HG02973 (cell line): ENCODE measurements around the gene ANK3.

Source experiments
- ATAC-seq: cut with Tn5 transposase; IDR thresholded peaks from one replicate; pipeline ENCODE4 v1.9.1; 2021; ENCODE audit warnings: moderate library complexity; ENCODE audit not compliant: unreplicated experiment

ANK3 gene

GRCh38 chr10:60107308-60107976, 282.2 kb downstream of the ANK3 start:
- no peak for ATAC-seq

GRCh38 chr10:60105295-60105695, 284.4 kb downstream of the ANK3 start:
- ATAC-seq: no peak

GRCh38 chr10:60101821-60102220, 287.9 kb downstream of the ANK3 start:
- ATAC-seq: no peak

GRCh38 chr10:60099998-60100747, 289.5 kb downstream of the ANK3 start:
- ATAC-seq: no peak

DNA sequence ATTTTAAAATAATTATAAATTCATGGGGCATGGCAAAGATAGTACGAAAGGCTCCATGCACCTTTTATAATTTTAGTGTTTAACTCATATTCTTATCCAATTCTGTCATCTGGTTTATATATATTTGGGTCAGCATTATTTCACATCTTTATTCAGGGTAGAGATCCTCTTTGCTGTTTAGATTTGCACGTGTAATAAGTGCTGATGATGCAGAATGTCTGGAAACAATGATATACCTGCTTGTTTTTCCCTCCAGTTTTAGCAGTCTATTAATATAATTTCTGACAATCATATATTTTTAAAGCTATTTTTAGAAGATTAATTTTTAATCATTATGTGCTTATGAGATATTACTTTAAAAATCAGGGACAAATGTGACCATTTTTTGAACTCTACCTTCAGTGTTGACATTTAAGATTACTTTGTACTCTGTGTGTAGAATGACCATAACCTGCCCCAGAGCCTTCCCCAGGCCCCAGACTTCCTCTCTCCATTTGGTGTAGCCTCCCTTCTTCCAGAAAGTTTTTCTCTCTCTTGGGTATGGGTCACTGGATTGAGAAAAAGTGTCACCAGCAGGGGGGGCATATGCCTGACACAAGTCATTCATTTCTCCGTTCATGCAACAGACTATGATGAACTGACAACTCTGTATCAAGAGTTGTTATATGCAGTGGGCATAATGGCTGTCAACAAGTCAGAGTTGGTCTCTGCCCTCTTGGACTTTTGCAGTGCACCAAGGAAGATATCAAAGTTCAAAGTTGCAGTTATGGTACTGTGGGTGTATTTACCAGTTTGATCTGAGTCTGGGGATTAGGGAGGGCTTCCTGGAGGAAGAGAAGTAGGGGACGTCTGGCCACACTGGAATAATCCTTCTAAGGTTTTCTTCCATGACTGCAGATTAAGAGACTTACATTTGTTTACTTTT, 290.7 kb downstream of the ANK3 start:
- no peak for ATAC-seq

DNA sequence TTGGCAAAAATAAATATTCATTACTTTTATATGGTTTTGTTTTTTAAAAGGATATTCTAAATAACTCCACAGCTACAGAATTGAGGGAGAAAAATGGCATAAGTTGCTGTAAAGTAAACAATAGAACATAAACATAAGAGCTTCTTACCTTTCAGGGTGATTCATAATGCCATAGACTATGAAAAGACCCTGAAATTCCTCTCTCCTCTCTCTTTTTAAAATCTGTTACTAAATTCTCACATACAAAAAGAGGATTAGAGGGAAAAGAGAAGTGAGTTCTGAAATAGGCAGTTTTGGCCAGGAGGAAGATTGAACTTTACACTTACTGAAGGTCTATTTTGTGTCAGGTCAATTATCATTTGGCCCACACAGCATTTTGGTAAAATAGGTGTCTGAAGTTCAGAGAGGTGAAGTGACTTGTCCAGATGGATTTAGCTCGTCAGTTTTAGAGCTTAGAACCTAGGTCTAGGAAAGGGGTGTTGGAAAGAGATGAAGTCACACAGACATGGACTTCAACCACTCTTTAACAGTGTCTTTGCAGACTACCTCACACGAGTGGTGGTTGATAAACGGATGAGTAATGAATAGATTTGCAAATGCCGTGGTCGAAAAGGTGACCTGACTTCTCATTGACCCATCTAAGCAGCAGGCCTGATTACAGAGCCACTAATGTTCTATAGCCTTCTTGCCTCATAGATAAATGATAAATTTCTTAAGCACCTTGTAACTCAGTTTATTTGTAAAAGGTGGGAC, 292.7 kb downstream of the ANK3 start:
- peak; percentile 80 for ATAC-seq

GRCh38 chr10:60093317-60093716, 296.4 kb downstream of the ANK3 start:
- no peak for ATAC-seq

DNA sequence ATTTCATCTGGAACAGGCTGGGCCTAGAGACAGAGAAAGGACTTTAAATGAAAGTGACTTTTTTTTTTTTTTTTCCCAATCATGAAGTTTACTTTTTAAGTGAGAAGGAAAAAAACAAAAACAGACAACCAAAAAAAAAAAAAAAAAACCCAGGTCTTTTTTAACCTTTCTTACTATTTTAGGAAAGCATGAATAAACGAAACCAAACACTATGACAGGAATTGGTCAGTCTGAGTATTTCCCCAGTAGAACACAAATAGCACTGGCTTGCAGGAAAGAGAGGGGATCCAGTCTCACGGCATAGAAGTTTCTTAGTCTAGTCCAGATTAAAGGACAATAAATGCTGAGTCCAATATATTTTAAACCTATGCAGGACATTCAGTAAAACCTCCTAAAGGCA, 302.8 kb downstream of the ANK3 start:
- peak; percentile 82 for ATAC-seq

DNA sequence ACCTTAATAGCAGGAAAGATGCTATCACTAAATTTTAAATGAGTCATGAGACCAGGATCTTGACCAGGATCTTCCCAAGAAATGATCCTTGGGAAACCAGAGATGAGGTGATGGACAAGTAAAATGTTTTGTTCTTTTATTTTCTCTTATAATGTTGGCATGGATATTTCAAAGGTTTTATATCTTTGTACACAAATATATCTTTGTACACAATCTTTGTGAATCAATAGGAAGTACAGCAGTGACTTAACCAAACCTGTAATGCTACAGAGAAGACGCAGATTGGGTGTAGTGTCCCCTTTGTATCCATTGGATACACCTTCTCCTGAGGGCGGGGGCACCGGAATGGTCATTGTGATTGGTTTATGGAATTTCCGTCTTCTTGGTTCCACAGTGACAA, 303.3 kb downstream of the ANK3 start:
- no peak for ATAC-seq

DNA sequence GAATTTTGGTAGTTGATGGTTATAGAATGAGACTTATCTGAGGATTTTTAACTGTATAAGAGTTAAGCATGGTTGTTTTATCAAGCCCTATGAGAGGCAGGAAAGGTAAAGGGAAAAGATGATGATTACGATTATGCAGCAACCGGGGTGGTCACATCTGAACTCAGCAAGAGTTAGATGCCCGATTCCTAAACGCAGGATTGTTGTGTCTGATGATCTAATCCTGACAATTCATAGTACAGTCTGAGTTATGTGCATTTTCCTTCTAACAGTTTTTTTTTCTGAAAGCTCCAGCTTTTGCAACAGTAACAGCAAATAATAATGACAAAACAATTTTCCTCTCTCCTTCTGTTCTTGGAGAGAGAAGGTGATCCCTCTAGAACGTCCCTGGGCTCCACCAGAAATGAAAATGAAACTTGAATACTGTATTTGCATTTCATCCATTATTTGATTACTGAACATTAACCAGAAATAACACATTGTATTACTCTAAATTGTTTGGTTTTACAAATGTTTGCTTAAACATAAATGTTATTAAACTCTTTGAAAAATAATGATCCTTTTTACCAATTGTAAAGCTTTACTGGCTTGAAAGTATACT, 306.8 kb downstream of the ANK3 start:
- ATAC-seq: no peak

- ATAC-seq: no peak
These were observed 307.3 kb downstream of the ANK3 start for GRCh38 chr10:60082341-60082740.

DNA sequence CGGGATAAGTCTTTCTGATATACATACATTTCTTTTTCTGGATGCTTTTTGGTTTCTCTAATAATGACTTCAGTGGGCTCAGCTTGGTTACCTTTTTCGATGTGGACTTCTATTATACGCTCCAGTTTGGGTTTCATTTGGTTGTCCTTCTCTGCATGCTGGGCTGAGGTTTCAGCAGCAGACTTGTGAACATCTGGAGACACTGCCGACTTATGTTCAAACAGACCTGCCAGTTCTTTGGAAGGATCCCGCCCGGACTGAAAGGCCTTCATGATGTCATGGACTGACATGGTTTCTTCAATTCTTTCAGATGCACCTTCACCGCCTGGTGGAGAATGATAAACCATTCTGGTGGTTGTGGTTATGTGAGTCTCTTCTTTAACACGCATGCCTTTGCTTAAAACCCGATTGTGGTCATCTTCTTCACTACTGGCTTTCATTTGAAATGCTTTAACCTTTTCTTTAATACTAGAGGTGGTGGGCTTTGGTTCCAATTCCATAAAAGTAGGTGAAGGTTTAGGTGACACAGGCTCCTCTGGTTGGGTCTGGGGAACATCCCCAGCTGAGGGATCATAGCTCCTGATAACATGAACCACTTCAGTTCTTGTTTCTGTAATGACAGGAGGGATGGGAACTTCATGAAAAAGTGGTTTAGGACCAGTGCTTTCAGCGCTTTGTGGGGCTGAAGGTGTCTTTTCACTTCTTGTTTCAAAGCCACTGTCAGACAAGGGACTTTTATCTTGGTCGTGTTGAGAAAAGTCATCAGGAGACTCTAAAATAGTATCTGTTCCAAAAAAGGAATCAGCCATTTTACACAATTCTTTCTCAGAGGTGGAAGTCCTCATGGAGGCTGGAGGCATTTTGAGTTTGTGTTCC, 315.7 kb downstream of the ANK3 start:
- peak; percentile 90 for ATAC-seq

DNA sequence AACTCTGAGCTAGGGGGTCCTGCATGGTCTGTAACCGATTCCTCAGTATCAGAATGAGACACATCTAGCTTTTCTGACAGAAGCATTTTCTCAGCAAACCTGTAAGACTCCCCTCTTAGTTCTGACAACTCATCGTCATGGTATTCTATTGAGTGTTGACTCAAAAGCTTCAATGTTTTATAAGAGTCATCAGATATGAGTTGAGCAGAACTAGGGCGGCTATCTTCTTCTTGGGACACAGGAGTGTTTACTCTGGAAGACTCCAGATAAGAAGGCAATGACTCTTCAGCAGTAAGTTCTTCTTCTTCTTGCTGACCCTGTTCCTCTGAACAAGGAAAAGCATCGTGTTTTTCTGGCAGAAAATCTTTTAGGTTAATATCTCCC, 316.3 kb downstream of the ANK3 start:
- no peak for ATAC-seq

DNA sequence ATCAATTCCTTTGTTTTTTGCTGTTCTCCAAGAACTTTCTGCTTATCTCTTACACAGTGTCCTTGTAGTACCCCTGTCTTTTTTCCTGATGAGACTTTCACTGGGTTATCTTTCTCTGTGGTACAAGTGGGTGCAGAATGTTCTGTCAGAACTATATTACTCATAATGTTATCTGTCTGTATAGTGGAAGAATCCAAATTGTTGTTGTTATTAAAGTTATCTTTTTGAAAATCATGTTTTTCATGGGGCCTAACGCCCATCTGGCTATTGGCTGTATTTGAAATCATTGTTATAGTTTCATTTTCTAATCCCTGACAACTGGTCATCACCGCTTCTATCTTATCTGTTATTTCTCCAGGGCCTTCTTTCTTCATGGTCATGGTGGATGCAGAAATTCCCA, 320.4 kb downstream of the ANK3 start:
- no peak for ATAC-seq

GRCh38 chr10:60050366-60050765, 339.3 kb downstream of the ANK3 start:
- ATAC-seq: no peak

DNA sequence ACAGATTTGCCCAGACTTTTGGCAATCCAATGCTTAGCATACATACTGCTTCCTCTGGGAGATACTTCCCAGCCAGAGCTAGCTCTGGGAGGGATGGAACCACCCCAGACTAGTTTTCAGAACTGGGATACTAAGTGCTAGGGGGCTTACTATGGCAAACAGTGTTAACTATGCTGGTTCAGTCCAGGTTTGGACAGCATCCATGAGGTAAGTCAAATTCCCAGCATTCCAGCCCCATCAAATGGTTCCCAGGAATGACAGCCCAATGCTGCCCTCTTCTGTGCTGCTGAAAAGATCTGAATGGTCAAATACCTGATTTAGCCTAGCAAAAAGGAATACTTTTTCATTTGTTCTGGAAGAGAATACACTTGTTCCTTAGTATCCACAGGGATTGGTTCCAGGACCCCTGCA, 341.6 kb downstream of the ANK3 start:
- no peak for ATAC-seq

DNA sequence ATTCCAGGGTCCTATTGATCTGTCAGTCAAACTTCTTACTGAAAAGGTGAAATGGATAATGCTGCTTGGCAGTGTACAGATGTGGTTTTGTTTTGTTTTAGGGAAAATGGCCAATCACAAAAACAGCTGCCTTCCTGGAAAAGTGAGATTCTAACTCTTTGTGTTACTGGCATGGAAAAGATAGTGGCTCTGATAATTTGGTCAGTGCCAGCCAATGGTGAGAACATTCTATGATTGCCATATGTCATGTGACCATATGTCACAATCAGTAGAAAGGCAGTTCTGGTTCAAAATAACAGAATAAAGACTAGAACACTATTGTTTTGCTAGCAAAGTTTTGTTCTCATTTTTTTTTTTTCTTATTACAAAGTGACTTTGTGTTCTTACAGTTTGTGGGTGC, 344.1 kb downstream of the ANK3 start:
- no peak for ATAC-seq

- no peak for ATAC-seq
These were observed 344.7 kb downstream of the ANK3 start for GRCh38 chr10:60044971-60045370.

GRCh38 chr10:60044242-60044641, 345.4 kb downstream of the ANK3 start:
- no peak for ATAC-seq
